Spleen (tissue), 7 donors: ENCODE results near the gene CASP7.

Experiments used
- POLR2A ChIP-seq, 3 donors: fragments of 450-650 bp; IDR thresholded peaks; one replicate each; pipeline ENCODE4 v1.5.1; 2017; ENCODE audit warnings: antibody characterized with exemption in 3 of 3, mild to moderate bottlenecking in 1 of 3
- POLR2AphosphoS5 ChIP-seq, 3 donors: sonication (generic); formaldehyde crosslinking; IDR thresholded peaks; one replicate each; pipeline ENCODE4 v1.5.1; 2017; ENCODE audit warnings: antibody characterized with exemption in 3 of 3
- TF ChIP-seq, protein P1 (sequence below), 11 experiments: fragments of 200-600 bp in 7 of 11; fragments of 450-650 bp in 4 of 11; sonication (generic) in 4 of 11; IDR thresholded peaks in 8 of 11; conservative IDR thresholded peaks in 3 of 11; 1 replicate in 7 of 11; 2 replicates in 4 of 11; pipeline versions ENCODE4 v1.4.0 to v1.8.0; 2016 to 2021; ENCODE audit warnings: antibody characterized with exemption in 11 of 11, inconsistent platforms in 4 of 11, mild to moderate bottlenecking in 1 of 11
- donor health status: DM: no; HTN: no; CAD: no; lungs with moderate emphysema.
- donor health status: DM: no; HTN: no; CAD: no.
- donor health status: DM: no; HTN: no; CAD: no.

DNA sequence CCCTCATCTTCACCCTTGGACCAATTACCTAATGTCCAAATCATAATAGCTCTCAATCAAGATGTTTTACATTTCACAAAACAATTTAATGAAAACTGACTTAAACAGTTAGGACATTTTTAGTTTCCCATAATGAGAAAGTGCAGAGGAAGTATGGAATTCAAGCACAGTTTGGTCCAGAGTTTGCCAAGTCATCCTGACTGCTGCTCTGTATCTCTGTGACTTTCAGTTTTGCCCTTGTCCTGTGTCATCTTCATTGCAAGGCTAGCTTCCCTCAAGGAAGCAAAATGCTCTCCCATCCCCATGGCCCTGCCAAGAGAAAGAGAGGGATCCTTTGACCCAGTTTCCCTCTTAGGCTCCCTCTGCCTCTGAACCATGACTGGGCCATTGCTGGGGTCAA lies 63.9 kb downstream of the CASP7 start:
- TF ChIP-seq, protein P1, sequence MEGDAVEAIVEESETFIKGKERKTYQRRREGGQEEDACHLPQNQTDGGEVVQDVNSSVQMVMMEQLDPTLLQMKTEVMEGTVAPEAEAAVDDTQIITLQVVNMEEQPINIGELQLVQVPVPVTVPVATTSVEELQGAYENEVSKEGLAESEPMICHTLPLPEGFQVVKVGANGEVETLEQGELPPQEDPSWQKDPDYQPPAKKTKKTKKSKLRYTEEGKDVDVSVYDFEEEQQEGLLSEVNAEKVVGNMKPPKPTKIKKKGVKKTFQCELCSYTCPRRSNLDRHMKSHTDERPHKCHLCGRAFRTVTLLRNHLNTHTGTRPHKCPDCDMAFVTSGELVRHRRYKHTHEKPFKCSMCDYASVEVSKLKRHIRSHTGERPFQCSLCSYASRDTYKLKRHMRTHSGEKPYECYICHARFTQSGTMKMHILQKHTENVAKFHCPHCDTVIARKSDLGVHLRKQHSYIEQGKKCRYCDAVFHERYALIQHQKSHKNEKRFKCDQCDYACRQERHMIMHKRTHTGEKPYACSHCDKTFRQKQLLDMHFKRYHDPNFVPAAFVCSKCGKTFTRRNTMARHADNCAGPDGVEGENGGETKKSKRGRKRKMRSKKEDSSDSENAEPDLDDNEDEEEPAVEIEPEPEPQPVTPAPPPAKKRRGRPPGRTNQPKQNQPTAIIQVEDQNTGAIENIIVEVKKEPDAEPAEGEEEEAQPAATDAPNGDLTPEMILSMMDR (IDR thresholded peaks at IDR 0.05 in 8 of 11, conservative IDR thresholded peaks at IDR 0.05 in 3 of 11): no peak
- no peak for TF ChIP-seq POLR2AphosphoS5 (IDR thresholded peaks at IDR 0.05)
- no peak for TF ChIP-seq POLR2A (IDR thresholded peaks at IDR 0.05)
